A549 (cell line): ENCODE data around the gene ZNF536. TPM values are rescaled to one million over a fixed set of nuclear protein-coding genes. Genes with fewer than 3 reads are reported as not detected.

Experiments
- ATAC-seq, 2 experiments: fragments of 200-7000 bp in 1 of 2; fragments of >200 bp in 1 of 2; cut with Nextera tagmentation in 1 of 2; cut with Tn5 transposase in 1 of 2; 3 replicates each; pipeline versions ENCODE4 v1.8.0 to v1.9.1; 2018 to 2020; ENCODE audit warnings: mild to moderate bottlenecking in 1 of 2, moderate library complexity in 1 of 2
- CTCF ChIA-PET: fragments of 300-600 bp; sonication (Branson Sonifier 250); formaldehyde crosslinking; extraction: SDS; loops from one replicate; lab custom pipeline; 2021; ENCODE audit warnings: antibody characterized with exemption, inconsistent platforms; lab: Yijun Ruan, JAX
- POLR2A ChIA-PET: fragments of 350-600 bp; formaldehyde crosslinking; extraction: SDS; loops from one replicate; lab custom pipeline; 2021; ENCODE audit warnings: antibody characterized with exemption, inconsistent platforms; lab: Yijun Ruan, JAX
- DNase-seq, 2 experiments: peaks; one replicate each; pipeline versions ENCODE4 v3.0.0 to v3.0.0-alpha.2; 2011 to 2016; ENCODE audit warnings: low read depth in 1 of 2, low spot score in 1 of 2
- FAIRE-seq: peaks from 2 replicates; lab custom pipeline; 2011; peaks lifted over from hg19 to GRCh38; lab: Jason Lieb, UNC
- H3K27ac ChIP-seq, 2 experiments: fragments of >200 bp; sonication (Bioruptor Twin); formaldehyde crosslinking; 3 replicates each; pipeline ENCODE4 v1.5.1; 2016 to 2017
- H3K4me1 ChIP-seq: fragments of >200 bp; sonication (Bioruptor Twin); formaldehyde crosslinking; 3 replicates; pipeline ENCODE4 v1.6.1; 2016
- H3K4me2 ChIP-seq: fragments of >200 bp; sonication (Bioruptor Twin); formaldehyde crosslinking; 3 replicates; pipeline ENCODE4 v1.6.1; 2016
- H3K4me3 ChIP-seq: fragments of >200 bp; sonication (Bioruptor Twin); formaldehyde crosslinking; 3 replicates; pipeline ENCODE4 v1.5.1; 2016
- H3K9me3 ChIP-seq: fragments of >200 bp; sonication (Bioruptor Twin); formaldehyde crosslinking; 3 replicates; pipeline ENCODE4 v1.6.1; 2016
- CBX8 ChIP-seq: fragments of 200-600 bp; sonication (generic); IDR thresholded peaks from 2 replicates; pipeline ENCODE4 v1.6.1; 2016
- CTCF ChIP-seq: fragments of >200 bp; sonication (Bioruptor Twin); formaldehyde crosslinking; IDR thresholded peaks from 3 replicates; pipeline ENCODE4 v1.5.1; 2016
- FOSB ChIP-seq: fragments of 250-450 bp; sonication (Bioruptor Pico); IDR thresholded peaks from 2 replicates; pipeline ENCODE4 v1.5.0; 2020; ENCODE audit warnings: mild to moderate bottlenecking, moderate library complexity
- FOXS1 ChIP-seq: fragments of 250-450 bp; sonication (Bioruptor Pico); IDR thresholded peaks from 2 replicates; pipeline ENCODE4 v1.5.0; 2020; ENCODE audit warnings: mild to moderate bottlenecking, moderate library complexity
- GATA3 ChIP-seq: IDR thresholded peaks from 2 replicates; pipeline ENCODE4 v1.6.1; 2012; ENCODE audit warnings: borderline replicate concordance
- HDAC2 ChIP-seq: fragments of 200-600 bp; sonication (generic); IDR thresholded peaks from 2 replicates; pipeline ENCODE4 v1.6.1; 2016
- HOXB13 ChIP-seq: fragments of 250-450 bp; sonication (Bioruptor Pico); IDR thresholded peaks from 2 replicates; pipeline ENCODE4 v1.5.0; 2020; ENCODE audit warnings: low read depth, mild to moderate bottlenecking, moderate library complexity
- JUNB ChIP-seq: fragments of >200 bp; sonication (Bioruptor Twin); formaldehyde crosslinking; IDR thresholded peaks from 2 replicates; pipeline ENCODE4 v1.6.1; 2016
- KDM1A ChIP-seq: fragments of 200-600 bp; sonication (generic); IDR thresholded peaks from 2 replicates; pipeline ENCODE4 v1.6.1; 2016; ENCODE audit warnings: low read depth, mild to moderate bottlenecking
- MAZ ChIP-seq: fragments of 150-350 bp; IDR thresholded peaks from 2 replicates; pipeline ENCODE4 v1.6.1; 2014; ENCODE audit warnings: antibody characterized with exemption, low read depth, low read length, borderline replicate concordance
- MYC ChIP-seq: IDR thresholded peaks from 2 replicates; pipeline ENCODE4 v1.6.1; 2012; ENCODE audit warnings: mild to moderate bottlenecking, inconsistent platforms, low read length, improper control_type of control experiment, borderline replicate concordance
- NPAS2 ChIP-seq: fragments of 250-450 bp; sonication (Bioruptor Pico); IDR thresholded peaks from 2 replicates; pipeline ENCODE4 v1.8.0; 2022; ENCODE audit warnings: mild to moderate bottlenecking, moderate library complexity, borderline replicate concordance
- RAD21 ChIP-seq, 2 experiments: fragments of >200 bp in 1 of 2; sonication (Bioruptor Twin) in 1 of 2; formaldehyde crosslinking in 1 of 2; IDR thresholded peaks in 1 of 2; conservative IDR thresholded peaks in 1 of 2; 2 replicates in 1 of 2; 3 replicates in 1 of 2; pipeline ENCODE4 v1.6.1; 2012 to 2018; ENCODE audit warnings: inconsistent platforms in 1 of 2
- RCOR1 ChIP-seq: fragments of 150-350 bp; IDR thresholded peaks from 2 replicates; pipeline ENCODE4 v1.6.1; 2014; ENCODE audit warnings: antibody characterized with exemption, low read length, low read depth
- RFX5 ChIP-seq: fragments of 450-650 bp; IDR thresholded peaks from 2 replicates; pipeline ENCODE4 v1.7.1; 2014; ENCODE audit warnings: antibody characterized with exemption, mild to moderate bottlenecking, moderate library complexity
- TP53 ChIP-seq: fragments of 250-450 bp; sonication (Bioruptor Pico); IDR thresholded peaks from 2 replicates; pipeline ENCODE4 v1.5.0; 2021; ENCODE audit warnings: mild to moderate bottlenecking, moderate library complexity
- ZC3H11A ChIP-seq: fragments of 450-650 bp; IDR thresholded peaks from 2 replicates; pipeline ENCODE4 v1.6.1; 2014; ENCODE audit warnings: antibody characterized with exemption, mild to moderate bottlenecking
- ZFP36 ChIP-seq: fragments of 450-650 bp; IDR thresholded peaks from 2 replicates; pipeline ENCODE4 v1.6.1; 2014; ENCODE audit warnings: borderline replicate concordance; ENCODE audit not compliant: partially characterized antibody
- WGBS: methylation state at CpG from one replicate; pipeline ENCODE4 v1.1.6; 2017; ENCODE audit errors: missing lambda C conversion rate; 5-methylcytosine and 5-hydroxymethylcytosine counted together
- polyA plus RNA-seq, 4 experiments: library from polyadenylated mRNA; depleted of rRNA in 3 of 4; stranded (reverse); fragments of >200 nt; fragmentation: RNase III in 1 of 4; extraction: RNeasy Plus Mini Kit Qiagen cat#74134 plus additional on column Dnase treatment in 1 of 4; gene quantifications; 2 replicates in 3 of 4; 3 replicates in 1 of 4; pipeline ENCODE4 v1.2.3, GENCODE V29; 2011 to 2017
- TF ChIP-seq, protein P1 (sequence below): fragments of 200-600 bp; sonication (generic); IDR thresholded peaks from 2 replicates; pipeline ENCODE4 v1.6.1; 2016; ENCODE audit warnings: antibody characterized with exemption, mild to moderate bottlenecking, moderate library complexity
- TF ChIP-seq, protein P2 (sequence below): fragments of 450-650 bp; IDR thresholded peaks from 2 replicates; pipeline ENCODE4 v1.6.1; 2014; ENCODE audit warnings: antibody characterized with exemption
- TF ChIP-seq, protein P3 (sequence below): fragments of >200 bp; sonication (Bioruptor Twin); formaldehyde crosslinking; IDR thresholded peaks from 3 replicates; pipeline ENCODE4 v1.6.1; 2016

Gene ZNF536
- polyA plus RNA-seq, 2 of the 4 experiments (the other 2 are of a cell fraction), result not detected

GRCh38 chr19:30371161-30371836, 885 bp upstream of the ZNF536 start:
- peak; percentile 32 for FAIRE-seq
- Histone ChIP-seq H3K4me2 (no peak overlapping the region), H3K4me3 (no peak overlapping the region)
- no peak for DNase-seq
- CTCF ChIA-PET, result interaction anchor here (0.6 kb wide), 1 partner anchor 1889 kb away, joined by 4 read pairs; no protein-coding TSS in a partner anchor
- TF ChIP-seq ZFP36 (no peak), FOSB (CRISPR knock-in tag) (no peak), HOXB13 (no peak), CBX8 (no peak), MAZ (no peak), MYC (no peak), GATA3 (no peak), TP53 (CRISPR knock-in tag) (no peak), RAD21 (conservative IDR thresholded peaks at IDR 0.05 in 1 of 2, IDR thresholded peaks at IDR 0.05 in 1 of 2) (no peak), RCOR1 (no peak), KDM1A (no peak), ZC3H11A (no peak), JUNB (no peak), RFX5 (no peak), NPAS2 (CRISPR knock-in tag) (no peak)
- TF ChIP-seq, protein P1, sequence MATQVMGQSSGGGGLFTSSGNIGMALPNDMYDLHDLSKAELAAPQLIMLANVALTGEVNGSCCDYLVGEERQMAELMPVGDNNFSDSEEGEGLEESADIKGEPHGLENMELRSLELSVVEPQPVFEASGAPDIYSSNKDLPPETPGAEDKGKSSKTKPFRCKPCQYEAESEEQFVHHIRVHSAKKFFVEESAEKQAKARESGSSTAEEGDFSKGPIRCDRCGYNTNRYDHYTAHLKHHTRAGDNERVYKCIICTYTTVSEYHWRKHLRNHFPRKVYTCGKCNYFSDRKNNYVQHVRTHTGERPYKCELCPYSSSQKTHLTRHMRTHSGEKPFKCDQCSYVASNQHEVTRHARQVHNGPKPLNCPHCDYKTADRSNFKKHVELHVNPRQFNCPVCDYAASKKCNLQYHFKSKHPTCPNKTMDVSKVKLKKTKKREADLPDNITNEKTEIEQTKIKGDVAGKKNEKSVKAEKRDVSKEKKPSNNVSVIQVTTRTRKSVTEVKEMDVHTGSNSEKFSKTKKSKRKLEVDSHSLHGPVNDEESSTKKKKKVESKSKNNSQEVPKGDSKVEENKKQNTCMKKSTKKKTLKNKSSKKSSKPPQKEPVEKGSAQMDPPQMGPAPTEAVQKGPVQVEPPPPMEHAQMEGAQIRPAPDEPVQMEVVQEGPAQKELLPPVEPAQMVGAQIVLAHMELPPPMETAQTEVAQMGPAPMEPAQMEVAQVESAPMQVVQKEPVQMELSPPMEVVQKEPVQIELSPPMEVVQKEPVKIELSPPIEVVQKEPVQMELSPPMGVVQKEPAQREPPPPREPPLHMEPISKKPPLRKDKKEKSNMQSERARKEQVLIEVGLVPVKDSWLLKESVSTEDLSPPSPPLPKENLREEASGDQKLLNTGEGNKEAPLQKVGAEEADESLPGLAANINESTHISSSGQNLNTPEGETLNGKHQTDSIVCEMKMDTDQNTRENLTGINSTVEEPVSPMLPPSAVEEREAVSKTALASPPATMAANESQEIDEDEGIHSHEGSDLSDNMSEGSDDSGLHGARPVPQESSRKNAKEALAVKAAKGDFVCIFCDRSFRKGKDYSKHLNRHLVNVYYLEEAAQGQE, result no peak
- TF ChIP-seq, protein P2, sequence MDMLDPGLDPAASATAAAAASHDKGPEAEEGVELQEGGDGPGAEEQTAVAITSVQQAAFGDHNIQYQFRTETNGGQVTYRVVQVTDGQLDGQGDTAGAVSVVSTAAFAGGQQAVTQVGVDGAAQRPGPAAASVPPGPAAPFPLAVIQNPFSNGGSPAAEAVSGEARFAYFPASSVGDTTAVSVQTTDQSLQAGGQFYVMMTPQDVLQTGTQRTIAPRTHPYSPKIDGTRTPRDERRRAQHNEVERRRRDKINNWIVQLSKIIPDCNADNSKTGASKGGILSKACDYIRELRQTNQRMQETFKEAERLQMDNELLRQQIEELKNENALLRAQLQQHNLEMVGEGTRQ, result no peak
- TF ChIP-seq, all 56 proteins: peak for 0
- POLR2A ChIA-PET, result no interaction called here
- Histone ChIP-seq H3K27ac (no peak overlapping the region), H3K4me1 (no peaks in the 10 kb centered on the region), H3K9me3 (no peaks in the 10 kb centered on the region)
- 37% methylated on average over 6 of the region's 6 CpGs for WGBS
- no peak for ATAC-seq

GRCh38 chr19:30373593-30373992, 1.4 kb downstream of the ZNF536 start:
- FAIRE-seq, result no peak

More at GRCh38 chr19:30373593-30373992, 1.4 kb downstream of the ZNF536 start:
- ChIA-PET POLR2A (no interaction called here), CTCF (no interaction called here)
- ATAC-seq (no peak), DNase-seq (no peak)
- H3K4me1 ChIP-seq, result no peaks in the 10 kb centered on the region
- no peak overlapping the region for H3K4me2 ChIP-seq
- TF ChIP-seq, protein P3, sequence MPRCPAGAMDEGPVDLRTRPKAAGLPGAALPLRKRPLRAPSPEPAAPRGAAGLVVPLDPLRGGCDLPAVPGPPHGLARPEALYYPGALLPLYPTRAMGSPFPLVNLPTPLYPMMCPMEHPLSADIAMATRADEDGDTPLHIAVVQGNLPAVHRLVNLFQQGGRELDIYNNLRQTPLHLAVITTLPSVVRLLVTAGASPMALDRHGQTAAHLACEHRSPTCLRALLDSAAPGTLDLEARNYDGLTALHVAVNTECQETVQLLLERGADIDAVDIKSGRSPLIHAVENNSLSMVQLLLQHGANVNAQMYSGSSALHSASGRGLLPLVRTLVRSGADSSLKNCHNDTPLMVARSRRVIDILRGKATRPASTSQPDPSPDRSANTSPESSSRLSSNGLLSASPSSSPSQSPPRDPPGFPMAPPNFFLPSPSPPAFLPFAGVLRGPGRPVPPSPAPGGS, result no peak
- TF ChIP-seq CBX8 (no peak), HOXB13 (no peak), HDAC2 (no peak), FOXS1 (no peak), CTCF (no peak), NPAS2 (CRISPR knock-in tag) (no peak)
- TF ChIP-seq, protein P1, result no peak
- no peak overlapping the region for H3K27ac ChIP-seq
- 40% methylated on average over 17 of the region's 17 CpGs for WGBS
- no peaks in the 10 kb centered on the region for H3K9me3 ChIP-seq
- no peak overlapping the region for H3K4me3 ChIP-seq
